ENCODE data around the gene LTO1.

Gene LTO1

DNA sequence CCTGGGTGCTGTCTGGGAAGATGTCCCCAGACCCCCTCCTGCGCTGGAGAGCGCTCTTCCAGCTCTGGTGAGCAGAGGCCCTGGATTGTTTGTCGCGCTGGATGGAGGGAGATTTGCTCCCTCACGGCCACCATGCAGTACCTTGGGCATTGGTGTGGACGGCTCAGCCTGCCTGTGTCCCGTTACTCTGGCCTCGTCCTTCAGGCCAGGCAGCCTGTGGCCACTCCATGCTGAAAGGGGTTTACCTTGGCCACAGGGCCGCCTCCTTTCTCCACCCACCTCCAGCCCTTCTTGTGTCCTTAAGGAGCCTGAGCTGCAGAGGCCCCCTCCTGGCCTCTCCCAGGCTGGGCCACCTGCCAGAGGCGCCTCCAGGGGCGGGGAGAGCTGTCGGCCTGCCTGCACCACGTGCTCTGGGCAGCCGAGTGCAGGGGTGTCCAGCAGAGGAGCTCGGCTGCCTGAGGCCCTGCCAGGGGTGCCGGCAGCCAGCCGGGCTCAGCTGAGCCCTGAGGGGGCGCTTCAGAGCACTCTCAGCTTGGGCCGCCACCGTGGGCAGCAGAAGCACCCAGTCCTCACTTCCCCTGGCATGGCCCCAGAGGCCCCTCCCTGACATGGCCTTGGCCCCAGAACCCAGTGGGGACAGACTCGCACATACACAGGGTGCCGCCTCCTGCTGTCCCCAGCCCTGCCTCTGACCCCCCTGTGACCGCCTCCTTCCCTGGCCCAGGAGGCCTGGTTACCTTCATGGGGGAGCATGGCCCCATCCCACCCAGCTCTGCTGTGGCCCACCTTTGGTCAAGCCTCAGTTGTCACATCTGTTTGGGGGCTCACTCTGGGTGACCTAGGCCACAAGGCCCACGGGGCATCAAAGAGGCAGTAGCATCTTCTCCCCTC is 30.8 kb downstream of the LTO1 start:
- no peak for DNase-seq

DNA sequence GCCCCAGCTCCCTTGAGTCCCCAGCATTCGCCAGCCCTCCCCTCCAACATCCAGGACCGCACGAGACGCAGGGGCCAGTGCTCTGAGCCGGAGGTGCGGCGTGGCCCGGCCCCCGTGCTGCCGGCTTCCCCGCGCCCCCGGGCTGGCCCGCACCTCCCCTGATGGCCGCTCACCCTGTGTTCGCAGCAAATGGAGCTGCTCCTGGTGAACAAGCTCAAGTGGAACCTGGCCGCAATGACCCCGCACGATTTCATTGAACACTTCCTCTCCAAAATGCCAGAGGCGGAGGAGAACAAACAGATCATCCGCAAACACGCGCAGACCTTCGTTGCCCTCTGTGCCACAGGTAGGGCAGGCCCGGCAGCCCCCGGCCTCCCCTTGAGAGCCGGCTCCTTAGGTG is 31.5 kb downstream of the LTO1 start:
- DNase-seq, result no peak

DNA sequence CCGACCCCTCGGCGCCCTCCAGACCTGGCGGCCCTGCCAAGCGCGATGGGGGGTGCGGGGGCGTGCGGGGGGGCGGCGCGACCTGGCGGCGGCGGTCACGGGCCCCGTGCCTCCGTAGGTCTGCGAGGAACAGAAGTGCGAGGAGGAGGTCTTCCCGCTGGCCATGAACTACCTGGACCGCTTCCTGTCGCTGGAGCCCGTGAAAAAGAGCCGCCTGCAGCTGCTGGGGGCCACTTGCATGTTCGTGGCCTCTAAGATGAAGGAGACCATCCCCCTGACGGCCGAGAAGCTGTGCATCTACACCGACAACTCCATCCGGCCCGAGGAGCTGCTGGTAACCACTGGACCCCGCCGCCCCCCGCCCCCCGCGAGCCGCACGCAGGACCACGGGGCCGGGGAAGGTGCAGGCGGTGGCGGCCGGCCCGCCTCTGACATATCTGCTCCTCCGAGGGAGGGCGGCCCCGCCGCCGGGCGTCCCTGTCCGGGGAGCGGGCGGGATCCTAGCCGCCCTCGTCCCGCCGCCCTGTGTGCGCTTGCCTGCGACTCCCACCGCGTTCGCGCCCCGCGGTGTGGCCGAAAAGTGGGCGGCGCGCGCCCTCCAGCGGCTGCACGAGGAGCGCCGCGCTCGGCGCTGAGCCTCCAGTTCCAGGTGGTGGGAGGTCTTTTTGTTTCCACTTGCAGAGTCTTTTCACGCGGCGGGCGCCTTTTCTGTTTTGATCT is 32.1 kb downstream of the LTO1 start:
- DNase-seq, result no peak

DNA sequence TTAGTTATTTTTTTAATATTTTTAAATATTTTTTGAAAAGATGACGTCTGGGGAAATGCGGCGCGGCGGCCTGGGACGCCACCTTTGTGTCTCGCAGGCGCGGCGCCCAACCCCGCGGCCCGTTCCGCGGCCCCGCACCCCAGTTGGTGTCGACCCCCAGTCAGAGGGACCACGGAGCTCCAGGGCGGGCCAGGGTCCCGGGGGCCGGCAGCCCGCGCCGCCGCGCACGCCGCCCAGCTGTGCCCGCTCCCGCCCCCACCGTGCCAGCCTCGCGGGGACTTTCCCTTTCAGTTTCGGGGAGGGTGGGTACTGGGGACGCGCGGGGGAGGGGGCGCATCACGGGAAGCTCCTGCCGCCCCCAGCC is 32.6 kb downstream of the LTO1 start:
- no peak for DNase-seq

DNA sequence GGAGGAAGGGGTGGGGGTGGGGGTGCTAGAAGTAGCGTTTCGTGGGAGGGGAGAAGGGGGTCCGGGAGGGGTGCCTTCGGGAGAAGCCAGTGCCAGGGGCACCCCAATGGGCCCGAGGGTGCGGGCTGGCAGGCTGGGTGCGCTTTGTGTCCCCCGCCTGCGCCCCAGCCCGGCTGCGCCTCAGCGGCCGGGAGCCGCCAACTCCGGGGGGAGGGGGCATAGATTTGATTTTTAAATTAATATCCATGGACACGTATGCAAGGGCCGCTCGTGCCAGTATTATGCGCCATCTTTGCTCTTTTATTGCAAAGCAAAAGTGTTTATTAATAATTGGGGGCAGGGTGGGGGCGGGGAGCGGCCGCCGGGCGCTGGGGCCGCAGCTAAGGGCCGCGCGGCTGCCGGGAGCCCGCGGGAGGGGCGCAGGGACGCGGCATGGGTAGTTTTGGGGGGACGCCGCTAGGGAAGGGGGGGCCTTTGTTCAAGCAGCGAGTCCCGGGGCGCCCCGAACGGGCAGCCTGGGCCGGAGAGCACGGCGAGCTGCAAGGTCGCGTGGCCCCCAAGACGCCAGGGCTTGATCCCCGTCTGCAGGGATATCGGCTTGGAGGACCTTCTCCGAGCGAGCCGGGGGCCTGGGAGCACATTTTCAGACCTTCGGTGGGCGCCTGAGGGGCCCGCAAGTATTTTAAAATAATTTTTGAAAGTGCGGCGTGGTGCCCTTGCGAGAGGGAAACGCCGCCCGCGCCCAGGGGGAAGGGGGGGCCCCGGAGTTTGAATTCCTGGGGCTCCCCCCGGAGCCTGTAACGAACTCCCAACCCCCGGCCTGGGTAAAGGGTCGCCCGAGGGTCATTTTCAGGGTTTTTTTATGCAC is 33.2 kb downstream of the LTO1 start:
- no peak for DNase-seq

DNA sequence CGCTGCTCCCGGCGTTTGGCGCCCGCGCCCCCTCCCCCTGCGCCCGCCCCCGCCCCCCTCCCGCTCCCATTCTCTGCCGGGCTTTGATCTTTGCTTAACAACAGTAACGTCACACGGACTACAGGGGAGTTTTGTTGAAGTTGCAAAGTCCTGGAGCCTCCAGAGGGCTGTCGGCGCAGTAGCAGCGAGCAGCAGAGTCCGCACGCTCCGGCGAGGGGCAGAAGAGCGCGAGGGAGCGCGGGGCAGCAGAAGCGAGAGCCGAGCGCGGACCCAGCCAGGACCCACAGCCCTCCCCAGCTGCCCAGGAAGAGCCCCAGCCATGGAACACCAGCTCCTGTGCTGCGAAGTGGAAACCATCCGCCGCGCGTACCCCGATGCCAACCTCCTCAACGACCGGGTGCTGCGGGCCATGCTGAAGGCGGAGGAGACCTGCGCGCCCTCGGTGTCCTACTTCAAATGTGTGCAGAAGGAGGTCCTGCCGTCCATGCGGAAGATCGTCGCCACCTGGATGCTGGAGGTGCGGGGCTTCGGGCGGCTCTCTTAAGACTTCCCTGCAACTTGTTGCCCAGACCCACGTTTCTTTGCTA is 34.1 kb downstream of the LTO1 start, which contains the start of gene CCND1:
CCND1 (plus strand) TSS at position 162 of the 587 bp plus-strand sequence; CDS start at position 320, 158 bp downstream.
- DNase-seq, result no peak

DNA sequence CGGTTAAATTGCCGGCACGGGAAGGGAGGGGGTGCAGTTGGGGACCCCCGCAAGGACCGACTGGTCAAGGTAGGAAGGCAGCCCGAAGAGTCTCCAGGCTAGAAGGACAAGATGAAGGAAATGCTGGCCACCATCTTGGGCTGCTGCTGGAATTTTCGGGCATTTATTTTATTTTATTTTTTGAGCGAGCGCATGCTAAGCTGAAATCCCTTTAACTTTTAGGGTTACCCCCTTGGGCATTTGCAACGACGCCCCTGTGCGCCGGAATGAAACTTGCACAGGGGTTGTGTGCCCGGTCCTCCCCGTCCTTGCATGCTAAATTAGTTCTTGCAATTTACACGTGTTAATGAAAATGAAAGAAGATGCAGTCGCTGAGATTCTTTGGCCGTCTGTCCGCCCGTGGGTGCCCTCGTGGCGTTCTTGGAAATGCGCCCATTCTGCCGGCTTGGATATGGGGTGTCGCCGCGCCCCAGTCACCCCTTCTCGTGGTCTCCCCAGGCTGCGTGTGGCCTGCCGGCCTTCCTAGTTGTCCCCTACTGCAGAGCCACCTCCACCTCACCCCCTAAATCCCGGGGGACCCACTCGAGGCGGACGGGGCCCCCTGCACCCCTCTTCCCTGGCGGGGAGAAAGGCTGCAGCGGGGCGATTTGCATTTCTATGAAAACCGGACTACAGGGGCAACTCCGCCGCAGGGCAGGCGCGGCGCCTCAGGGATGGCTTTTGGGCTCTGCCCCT is 34.7 kb downstream of the LTO1 start:
- DNase-seq, result no peak

DNA sequence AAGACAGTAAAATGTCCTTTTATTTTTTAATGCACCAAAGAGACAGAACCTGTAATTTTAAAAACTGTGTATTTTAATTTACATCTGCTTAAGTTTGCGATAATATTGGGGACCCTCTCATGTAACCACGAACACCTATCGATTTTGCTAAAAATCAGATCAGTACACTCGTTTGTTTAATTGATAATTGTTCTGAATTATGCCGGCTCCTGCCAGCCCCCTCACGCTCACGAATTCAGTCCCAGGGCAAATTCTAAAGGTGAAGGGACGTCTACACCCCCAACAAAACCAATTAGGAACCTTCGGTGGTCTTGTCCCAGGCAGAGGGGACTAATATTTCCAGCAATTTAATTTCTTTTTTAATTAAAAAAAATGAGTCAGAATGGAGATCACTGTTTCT is 35.3 kb downstream of the LTO1 start:
- DNase-seq, result no peak

DNA sequence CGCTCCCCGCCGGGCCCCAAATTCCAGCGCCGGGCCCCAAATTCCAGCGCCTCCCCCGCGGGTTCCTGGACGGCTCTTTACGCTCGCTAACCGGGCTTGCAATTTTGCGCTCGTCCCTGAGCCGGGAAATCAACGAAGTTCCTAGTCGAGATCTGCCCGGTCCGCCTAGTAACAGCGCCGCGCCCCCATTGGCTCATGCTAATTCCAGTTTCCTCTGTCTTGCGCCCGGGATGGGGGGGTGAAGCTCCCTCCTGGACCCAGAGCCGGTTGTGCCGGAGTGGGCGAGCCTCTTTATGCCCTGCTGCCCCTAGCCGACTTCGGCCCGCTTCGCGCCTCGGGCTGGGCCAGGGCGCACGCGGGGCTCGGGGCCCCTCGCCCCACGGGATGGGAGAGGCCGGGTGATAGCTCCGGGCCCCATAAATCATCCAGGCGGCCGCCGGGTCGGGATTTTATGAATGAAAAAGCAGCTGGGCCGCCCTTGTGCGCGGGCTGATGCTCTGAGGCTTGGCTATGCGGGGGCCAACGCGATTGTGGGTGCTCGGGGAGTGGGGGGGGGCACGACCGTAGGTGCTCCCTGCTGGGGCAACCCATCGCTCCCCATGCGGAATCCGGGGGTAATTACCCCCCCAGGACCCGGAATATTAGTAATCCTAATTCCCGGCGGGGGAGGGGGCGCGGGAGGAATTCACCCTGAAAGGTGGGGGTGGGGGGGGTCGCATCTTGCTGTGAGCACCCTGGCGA is 36.0 kb downstream of the LTO1 start:
- peak; percentile 56 for DNase-seq

DNA sequence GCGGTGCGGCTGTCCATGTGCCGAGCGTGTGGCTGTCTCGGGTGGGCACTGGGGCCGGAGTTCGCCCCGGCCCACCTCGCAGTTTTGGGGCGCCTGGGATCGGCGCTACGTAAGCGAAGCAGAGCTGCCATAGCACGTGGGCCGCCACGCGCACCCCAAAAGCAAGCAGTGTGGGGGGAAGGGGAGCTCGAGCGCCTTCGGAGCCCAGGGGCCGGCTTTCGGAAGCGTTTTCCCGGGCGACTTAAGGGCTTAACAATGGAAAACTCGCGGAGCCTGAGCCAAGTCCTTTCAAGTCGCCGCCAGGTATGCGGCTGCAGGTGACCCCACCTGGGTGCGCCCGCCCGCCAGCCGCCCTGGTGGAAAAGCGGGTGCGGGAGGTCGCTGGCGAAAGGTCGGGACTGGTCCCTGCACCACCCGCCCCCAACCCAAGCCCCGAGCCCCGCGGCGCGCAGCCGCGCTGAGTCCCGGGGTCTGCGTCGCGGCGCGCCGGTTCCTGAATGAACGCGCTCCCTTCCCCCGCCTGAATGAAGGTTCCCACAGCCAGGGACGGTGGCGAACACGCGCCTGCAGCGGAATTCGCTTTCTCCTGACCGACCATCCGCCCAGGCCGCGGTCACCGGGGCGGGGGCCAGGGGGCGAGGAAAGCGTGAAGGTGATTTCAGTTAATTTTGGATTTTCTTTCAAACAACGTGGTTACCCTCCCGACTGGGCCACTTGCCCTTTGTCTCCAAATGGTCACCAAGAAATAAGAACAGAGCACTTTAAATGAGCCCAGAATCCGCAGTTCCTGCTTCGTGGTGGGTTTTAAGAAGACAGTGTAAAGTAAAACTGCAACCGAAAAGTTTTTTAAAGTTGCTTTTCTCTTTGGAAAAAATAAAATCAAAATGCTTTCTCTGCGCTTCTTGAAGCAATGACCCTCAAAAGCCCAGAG is 36.9 kb downstream of the LTO1 start:
- no peak for DNase-seq

DNA sequence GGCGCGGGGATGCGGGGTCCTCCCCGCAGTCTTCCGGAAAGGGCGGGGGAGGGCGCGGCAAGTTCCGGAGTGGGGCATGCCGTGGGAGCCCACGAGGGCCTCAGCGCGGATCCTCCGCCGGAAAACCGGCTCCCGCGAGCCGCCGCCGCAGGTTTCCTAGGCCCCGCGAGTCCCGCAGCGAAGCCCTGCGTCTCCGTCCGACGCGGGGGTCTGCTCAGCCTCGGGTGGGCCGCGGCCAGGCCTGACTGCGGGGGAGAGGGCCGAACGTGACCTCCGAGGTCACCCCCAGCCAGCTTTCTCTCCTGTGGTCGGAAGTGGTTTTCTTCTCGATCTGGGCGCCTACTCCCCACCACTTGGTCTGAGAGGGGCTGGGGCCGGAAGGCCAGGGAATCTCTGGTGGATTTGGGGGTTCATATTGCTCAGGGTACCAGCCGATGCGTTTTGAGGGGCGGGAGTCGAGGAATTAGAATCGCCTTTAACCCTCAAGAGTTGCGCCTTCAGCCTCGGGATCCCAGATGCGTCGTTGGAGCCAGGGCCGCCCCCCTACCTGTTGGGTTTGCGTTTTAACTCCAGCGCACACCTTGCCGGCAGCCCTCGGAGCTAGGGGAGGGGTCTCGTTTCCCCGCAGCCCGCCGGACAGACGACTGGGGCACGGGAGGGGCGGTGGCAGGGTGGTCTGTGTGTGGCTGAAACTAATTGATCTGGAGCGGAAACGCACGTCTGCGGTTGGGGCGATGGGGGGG is 37.8 kb downstream of the LTO1 start:
- no peak for DNase-seq

DNA sequence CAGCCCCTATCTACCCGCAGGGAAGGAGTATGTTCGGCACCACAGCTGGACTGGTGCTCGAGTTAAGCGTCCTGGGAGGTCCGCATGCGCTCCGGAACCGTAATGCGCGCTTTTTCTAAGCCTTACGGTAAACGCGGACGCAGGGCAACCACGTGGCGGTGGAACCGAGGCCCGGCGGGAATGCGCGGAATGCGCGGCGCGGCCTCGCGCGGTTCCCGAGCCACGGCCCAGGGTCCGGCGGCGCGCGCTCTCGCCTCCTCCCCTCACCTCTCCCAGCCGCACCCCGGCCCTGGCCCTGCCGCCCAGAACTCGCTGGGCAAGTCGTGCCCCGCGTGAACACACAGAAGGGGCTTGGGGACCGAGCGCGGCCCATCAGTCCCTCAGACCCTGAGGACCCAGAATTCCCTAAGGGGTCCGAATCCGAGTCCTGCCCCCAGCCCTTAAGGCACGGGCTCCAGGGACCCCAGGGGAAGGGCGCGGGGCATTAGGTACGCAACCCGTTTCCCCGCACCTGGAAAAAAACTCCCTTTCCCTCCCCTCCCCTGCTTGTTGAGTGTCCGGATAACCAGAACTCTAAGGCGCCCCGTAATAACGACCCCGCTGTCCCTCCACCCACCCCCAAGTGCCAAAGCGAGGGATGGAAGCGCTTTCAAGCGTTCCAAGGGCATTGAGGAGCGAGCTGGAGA is 38.5 kb downstream of the LTO1 start:
- DNase-seq, result peak; percentile 28

DNA sequence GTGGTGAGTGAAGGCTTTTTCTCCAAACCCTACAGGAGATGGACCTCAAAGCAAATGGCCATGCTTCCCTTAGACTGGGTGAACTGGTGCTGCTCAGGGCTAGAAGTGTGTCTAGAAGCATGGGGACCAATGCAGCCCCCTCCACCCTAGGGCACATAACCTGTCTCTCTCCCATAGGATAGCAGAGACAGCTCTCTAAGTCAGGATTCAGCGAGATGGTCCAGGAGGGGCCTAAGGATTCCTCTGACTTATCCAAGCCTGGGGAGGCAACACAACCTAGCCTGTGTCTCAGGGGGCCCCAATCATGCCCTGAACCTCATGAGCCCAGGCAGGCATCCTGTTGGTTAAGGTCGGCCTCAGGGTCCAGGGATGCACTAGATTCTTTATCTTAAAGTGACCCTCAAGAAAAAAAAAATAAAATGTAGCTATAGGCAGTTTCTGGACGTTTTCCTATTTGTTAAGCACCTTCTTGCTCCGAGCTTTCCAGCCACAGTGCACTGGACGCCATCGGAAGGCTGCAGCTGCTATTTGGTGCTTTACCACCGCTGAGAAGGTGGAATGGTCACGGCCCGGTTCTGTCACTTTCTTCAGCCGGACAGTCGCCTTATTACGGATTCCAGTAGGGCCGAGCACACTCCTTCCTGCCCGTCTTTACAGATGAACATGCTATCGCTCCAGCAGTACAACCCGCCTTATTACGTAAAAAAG is 39.2 kb downstream of the LTO1 start:
- DNase-seq, result no peak

DNA sequence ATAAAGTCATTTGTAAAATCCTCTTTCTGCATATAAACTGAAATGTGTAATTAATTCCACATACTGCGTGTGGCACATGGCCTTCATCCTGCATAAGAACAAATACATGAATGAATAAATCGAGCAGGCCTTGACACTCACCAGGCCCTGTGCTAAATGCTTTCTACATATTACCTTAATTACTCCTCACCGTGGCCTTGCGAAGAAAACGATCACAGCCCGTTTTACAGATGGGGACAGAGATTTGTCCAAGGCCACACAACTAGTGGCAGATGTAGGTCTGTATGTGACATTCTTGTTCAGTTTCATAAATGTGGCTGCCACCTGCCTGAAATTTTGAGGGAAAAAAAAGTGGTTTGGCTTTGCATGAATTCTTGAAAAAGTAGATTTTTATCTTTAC is 40.0 kb downstream of the LTO1 start:
- DNase-seq, result no peak

DNA sequence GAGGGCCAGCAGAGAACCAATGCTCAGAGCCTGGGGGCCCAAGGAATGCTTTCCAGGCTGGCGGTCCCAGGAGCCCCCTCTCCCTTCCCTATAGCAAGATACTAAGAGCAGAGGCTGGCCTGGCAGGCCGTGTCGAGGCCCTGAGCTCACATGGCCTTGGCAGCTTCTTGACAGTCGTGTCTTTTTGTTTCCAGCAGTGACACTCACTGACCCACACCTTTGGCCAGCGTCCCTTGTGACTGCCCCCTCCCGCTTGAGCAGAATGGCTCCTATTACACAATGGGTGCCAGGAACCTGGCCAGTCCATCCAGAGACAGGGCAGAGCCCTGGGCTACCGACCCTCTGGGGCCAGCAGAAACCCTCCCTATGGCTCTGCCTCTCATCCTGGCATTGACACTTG is 40.6 kb downstream of the LTO1 start:
- DNase-seq, result no peak

DNA sequence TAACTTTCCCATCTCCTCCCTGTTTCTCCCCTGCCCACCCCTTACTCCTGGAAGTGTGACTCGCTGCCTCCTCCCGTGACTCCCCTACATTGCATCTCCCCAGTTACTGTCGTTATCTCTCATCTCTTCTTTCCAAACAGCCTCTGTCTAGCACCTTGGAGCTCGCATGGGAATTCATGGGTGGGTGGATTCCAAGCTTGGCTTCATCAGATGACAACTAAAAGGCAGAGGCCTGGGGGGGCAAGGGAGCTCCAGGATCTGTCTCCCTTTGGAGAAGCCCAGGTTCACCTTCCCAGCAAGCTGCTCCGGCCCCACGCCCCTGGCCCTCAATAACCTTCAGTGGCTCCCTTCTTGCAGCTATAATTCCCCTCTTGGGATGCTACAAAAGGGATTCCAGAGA is 41.1 kb downstream of the LTO1 start:
- DNase-seq, result no peak

DNA sequence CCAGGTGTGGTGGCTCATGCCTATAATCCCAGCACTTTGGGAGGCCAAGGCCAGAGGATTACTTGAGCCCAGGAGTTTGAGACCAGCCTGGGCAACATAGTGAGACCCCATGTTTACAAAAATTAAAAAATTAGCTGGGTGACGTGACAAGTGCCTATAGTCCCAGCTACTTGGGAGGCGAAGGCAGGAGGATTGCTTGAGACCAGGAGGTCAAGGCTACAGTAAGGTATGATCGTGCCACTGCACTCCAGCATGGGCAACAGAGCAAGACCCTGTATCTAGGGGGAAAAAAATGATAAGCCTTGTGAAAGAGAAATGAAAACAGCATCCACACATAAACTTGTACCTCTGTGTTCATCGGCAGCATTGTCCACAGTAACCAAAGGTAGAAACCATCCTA is 42.3 kb downstream of the LTO1 start:
- no peak for DNase-seq

DNA sequence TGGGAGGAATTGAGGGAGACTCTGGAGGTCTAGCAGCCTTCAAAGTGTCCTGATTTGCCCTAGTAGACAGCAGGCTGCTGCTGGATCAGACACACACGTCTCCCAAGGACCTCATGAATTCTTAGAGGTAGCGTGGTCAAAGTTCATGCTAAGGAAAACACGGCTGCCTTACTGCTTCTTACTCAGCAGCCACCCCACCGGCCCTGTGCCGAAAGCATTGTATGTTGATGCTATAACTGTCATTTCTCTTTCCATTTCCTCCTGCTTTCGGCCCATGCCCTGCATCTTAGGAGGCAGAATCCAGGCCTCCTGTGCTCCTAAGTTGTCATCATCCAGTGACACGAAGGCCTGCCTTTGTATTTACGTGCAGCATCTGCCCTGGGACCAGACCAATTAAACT is 44.7 kb downstream of the LTO1 start:
- DNase-seq, result no peak

All from NCI-H524 treated with DMSO at 0.1 percent for 48 hours (cell line).